ENCODE measurements around the gene NUTM1.
"Not testable (repeated sequence)": the region's sequence is repeated elsewhere in the genome, so short reads cannot be mapped to it uniquely, and the experiment has no call there.

The NUTM1 gene

GRCh38 chr15:34367101-34368081 is 24.3 kb downstream of the NUTM1 start, which contains the start of gene LPCAT4:
LPCAT4 (minus strand) TSS chr15:34367196; CDS start chr15:34367100, 96 bp downstream.
- no peaks in the 10 kb centered on the region for H3K9me3 Mint-ChIP-seq
- H3K36me3 Mint-ChIP-seq = no peaks in the 10 kb centered on the region
- peak within 1 kb of the TSS; percentile 96 for H3K4me3 Mint-ChIP-seq
- peaks cover 39% of the 10 kb centered on the region for H3K4me1 Mint-ChIP-seq
- no peaks in the 10 kb centered on the region for H3K27me3 Mint-ChIP-seq
- H3K27ac Mint-ChIP-seq = peak within 1 kb of the TSS; percentile 91

- Mint-ChIP-seq H3K4me3 (no peak overlapping the region), H3K27ac (peak overlapping the region; percentile 85), H3K27me3 (no peaks in the 10 kb centered on the region)
Observed at GRCh38 chr15:34370129-34370528, 27.0 kb downstream of the NUTM1 start.

GRCh38 chr15:34370643-34371042 is 27.5 kb downstream of the NUTM1 start:
- no peak overlapping the region for H3K27ac Mint-ChIP-seq
- H3K9me3 Mint-ChIP-seq = no peaks in the 10 kb centered on the region
- H3K4me3 Mint-ChIP-seq = no peak overlapping the region
- no peaks in the 10 kb centered on the region for H3K36me3 Mint-ChIP-seq
- peaks cover 28% of the 10 kb centered on the region for H3K4me1 Mint-ChIP-seq
- H3K27me3 Mint-ChIP-seq = no peaks in the 10 kb centered on the region

More at GRCh38 chr15:34370129-34370528, 27.0 kb downstream of the NUTM1 start:
- Mint-ChIP-seq H3K4me1 (peaks cover 34% of the 10 kb centered on the region), H3K36me3 (no peaks in the 10 kb centered on the region), H3K9me3 (no peaks in the 10 kb centered on the region)

- peaks cover 11% of the 10 kb centered on the region for H3K4me1 Mint-ChIP-seq
- H3K4me3 Mint-ChIP-seq = no peak overlapping the region
- H3K9me3 Mint-ChIP-seq = no peaks in the 10 kb centered on the region
- H3K36me3 Mint-ChIP-seq = no peaks in the 10 kb centered on the region
- H3K27me3 Mint-ChIP-seq = no peaks in the 10 kb centered on the region
- H3K27ac Mint-ChIP-seq = no peak overlapping the region
Observed at GRCh38 chr15:34373951-34374350, 30.8 kb downstream of the NUTM1 start.

- no peaks in the 10 kb centered on the region for H3K36me3 Mint-ChIP-seq
Observed at GRCh38 chr15:34374816-34375215, 31.7 kb downstream of the NUTM1 start.

GRCh38 chr15:34375541-34375940 is 32.4 kb downstream of the NUTM1 start:
- not testable (repeated sequence) for H3K36me3 Mint-ChIP-seq, H3K27ac Mint-ChIP-seq, H3K27me3 Mint-ChIP-seq, H3K4me3 Mint-ChIP-seq, H3K4me1 Mint-ChIP-seq, H3K9me3 Mint-ChIP-seq

More at GRCh38 chr15:34374816-34375215, 31.7 kb downstream of the NUTM1 start:
- Mint-ChIP-seq H3K27ac (no peak overlapping the region), H3K27me3 (no peaks in the 10 kb centered on the region), H3K4me3 (no peak overlapping the region), H3K9me3 (no peaks in the 10 kb centered on the region), H3K4me1 (peaks cover 6% of the 10 kb centered on the region)

GRCh38 chr15:34376856-34377255 is 33.7 kb downstream of the NUTM1 start:
- Mint-ChIP-seq H3K4me1 (no peaks in the 10 kb centered on the region), H3K27me3 (no peaks in the 10 kb centered on the region), H3K36me3 (no peaks in the 10 kb centered on the region), H3K27ac (no peak overlapping the region), H3K9me3 (no peaks in the 10 kb centered on the region), H3K4me3 (no peak overlapping the region)

GRCh38 chr15:34380491-34380890 is 37.4 kb downstream of the NUTM1 start:
- not testable (repeated sequence) for H3K27me3 Mint-ChIP-seq, H3K9me3 Mint-ChIP-seq, H3K36me3 Mint-ChIP-seq

GRCh38 chr15:34381829-34382521 is 38.9 kb downstream of the NUTM1 start:
- not testable (repeated sequence) for H3K27me3 Mint-ChIP-seq, H3K4me3 Mint-ChIP-seq, H3K4me1 Mint-ChIP-seq, H3K9me3 Mint-ChIP-seq, H3K27ac Mint-ChIP-seq, H3K36me3 Mint-ChIP-seq

More at GRCh38 chr15:34380491-34380890, 37.4 kb downstream of the NUTM1 start:
- not testable (repeated sequence) for H3K4me3 Mint-ChIP-seq, H3K27ac Mint-ChIP-seq, H3K4me1 Mint-ChIP-seq

- not testable (repeated sequence) for H3K27me3 Mint-ChIP-seq, H3K27ac Mint-ChIP-seq, H3K4me1 Mint-ChIP-seq, H3K36me3 Mint-ChIP-seq, H3K4me3 Mint-ChIP-seq, H3K9me3 Mint-ChIP-seq
Observed at GRCh38 chr15:34389594-34390086, 46.5 kb downstream of the NUTM1 start.

GRCh38 chr15:34392981-34393380 is 49.9 kb downstream of the NUTM1 start:
- not testable (repeated sequence) for H3K36me3 Mint-ChIP-seq, H3K9me3 Mint-ChIP-seq, H3K27ac Mint-ChIP-seq, H3K4me1 Mint-ChIP-seq, H3K27me3 Mint-ChIP-seq, H3K4me3 Mint-ChIP-seq

GRCh38 chr15:34397637-34398259 is 54.6 kb downstream of the NUTM1 start:
- H3K36me3 Mint-ChIP-seq, H3K27me3 Mint-ChIP-seq, H3K9me3 Mint-ChIP-seq, H3K4me3 Mint-ChIP-seq, H3K27ac Mint-ChIP-seq, H3K4me1 Mint-ChIP-seq: not testable (repeated sequence)

- H3K9me3 Mint-ChIP-seq, H3K27me3 Mint-ChIP-seq, H3K27ac Mint-ChIP-seq, H3K4me3 Mint-ChIP-seq, H3K4me1 Mint-ChIP-seq, H3K36me3 Mint-ChIP-seq: not testable (repeated sequence)
Observed at GRCh38 chr15:34403160-34403598, 60.1 kb downstream of the NUTM1 start.

- not testable (repeated sequence) for H3K27me3 Mint-ChIP-seq, H3K9me3 Mint-ChIP-seq, H3K4me3 Mint-ChIP-seq, H3K36me3 Mint-ChIP-seq, H3K27ac Mint-ChIP-seq, H3K4me1 Mint-ChIP-seq
Observed at GRCh38 chr15:34403899-34404298, 60.8 kb downstream of the NUTM1 start.
